SH-SY5Y (cell line): Measurements from ENCODE around the gene ARFGEF3.

Source experiments
- GATA2 ChIP-seq: IDR thresholded peaks from 2 replicates; pipeline ENCODE4 v1.6.1; 2011; ENCODE audit warnings: mild to moderate bottlenecking, low read depth, low read length
- GATA3 ChIP-seq: IDR thresholded peaks from 2 replicates; pipeline ENCODE4 v1.6.1; 2011; ENCODE audit warnings: low read depth, mild to moderate bottlenecking, low read length, moderate library complexity

DNA sequence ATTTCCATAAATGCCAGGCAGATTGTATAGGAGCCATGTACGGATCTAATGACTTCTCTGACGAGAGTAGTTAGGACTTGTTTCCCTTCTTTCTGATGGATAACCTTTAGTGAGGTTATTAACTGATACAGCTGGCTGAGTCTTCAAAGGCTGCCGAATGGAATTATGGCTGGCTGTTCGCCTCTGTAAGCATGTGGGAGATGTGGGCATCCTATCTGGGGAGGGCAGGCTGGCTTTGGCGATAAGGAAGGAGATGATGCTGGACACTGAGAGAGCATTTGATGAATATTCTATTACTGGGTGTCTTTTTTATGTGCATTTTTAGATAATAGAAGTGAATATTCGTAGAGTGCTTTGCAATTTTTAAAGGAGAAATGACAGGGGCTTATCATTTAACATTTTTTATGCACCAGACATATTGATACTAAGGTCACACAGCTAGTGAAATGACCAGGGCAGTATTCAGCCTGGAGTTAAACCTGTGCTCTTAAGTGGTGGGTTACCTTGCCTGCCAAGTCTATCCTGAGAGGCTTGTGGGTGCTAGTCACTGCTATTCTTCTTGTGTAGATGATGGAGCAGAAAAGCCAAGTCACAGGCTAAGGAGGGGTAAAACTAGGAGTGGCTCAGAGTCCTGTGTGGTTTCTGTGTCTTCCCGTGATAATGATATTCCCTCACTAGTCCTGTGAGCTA lies 53.5 kb downstream of the ARFGEF3 start:
- TF ChIP-seq GATA3: no peak
- no peak for TF ChIP-seq GATA2
